Body of pancreas (tissue), 4 donors: ENCODE measurements around the gene TEX38. TPM values are rescaled to one million over a fixed set of nuclear protein-coding genes. Genes with fewer than 3 reads are reported as not detected.

ENCODE experiments used
- ATAC-seq: fragments of 150-250 bp; one replicate; pipeline ENCODE4 v1.9.1; 2016
- DNase-seq, 4 donors: peaks; one replicate each; pipeline ENCODE4 v3.0.0-alpha.2; 2019
- H3K27ac ChIP-seq, 4 donors: fragments of 200-600 bp; sonication (generic); 1 replicate in 3 of 4; 2 replicates in 1 of 4; pipeline versions ENCODE4 v1.5.1 to v1.6.1; 2016 to 2019; ENCODE audit warnings: mild to moderate bottlenecking in 1 of 4, mixed read lengths in 1 of 4, moderate library complexity in 1 of 4
- H3K27me3 ChIP-seq, 2 donors: fragments of 200-600 bp; sonication (generic); one replicate each; pipeline ENCODE4 v1.6.0; 2016; ENCODE audit warnings: mild to moderate bottlenecking in 1 of 2
- H3K36me3 ChIP-seq, 2 donors: fragments of 200-600 bp; sonication (generic); replicated peaks in 1 of 2; 2 replicates each; pipeline ENCODE4 v1.5.1; 2016; ENCODE audit warnings: low read depth in 2 of 2; ENCODE audit not compliant: insufficient read depth in 1 of 2
- H3K4me1 ChIP-seq: fragments of 200-600 bp; sonication (generic); one replicate; pipeline ENCODE4 v1.6.0; 2016
- H3K4me3 ChIP-seq, 2 donors: fragments of 200-600 bp; sonication (generic); 1 replicate in 1 of 2; 2 replicates in 1 of 2; pipeline ENCODE4 v1.5.1; 2016 to 2019
- H3K9me3 ChIP-seq, 3 donors: fragments of 200-600 bp; sonication (generic); 1 replicate in 2 of 3; 2 replicates in 1 of 3; pipeline ENCODE4 v1.5.1; 2016
- CTCF ChIP-seq, 7 experiments: fragments of 450-650 bp in 4 of 7; fragments of 200-600 bp in 3 of 7; sonication (generic) in 3 of 7; IDR thresholded peaks; one replicate each; pipeline ENCODE4 v1.5.1; 2016 to 2019; ENCODE audit warnings: antibody characterized with exemption in 7 of 7
- POLR2A ChIP-seq, 3 donors: fragments of 450-650 bp; IDR thresholded peaks; one replicate each; pipeline ENCODE4 v1.6.1; 2016; ENCODE audit warnings: antibody characterized with exemption in 3 of 3, mild to moderate bottlenecking in 2 of 3
- WGBS, 2 donors: methylation state at CpG; one replicate each; pipeline ENCODE4 v1.1.5; 2017; 5-methylcytosine and 5-hydroxymethylcytosine counted together
- intact Hi-C: fragments of 100-400 bp; cut with DNase I; formaldehyde crosslinking; loops from one replicate; pipeline ENCODE4 v1.15.1; 2023
- total RNA-seq, 2 donors: library from RNA; depleted of rRNA; stranded (reverse); fragments of >200 nt; gene quantifications; one replicate each; pipeline ENCODE4 v1.1.0, GENCODE V29; 2016

Gene TEX38
- total RNA-seq, 2 donors from 2014 or later: not detected

GRCh38 chr1:46721204-46721603 lies 49.5 kb downstream of the TEX38 start:
- no peak for DNase-seq
- Histone ChIP-seq H3K36me3 (no peaks in the 10 kb centered on the region), H3K27me3 (no peaks in the 10 kb centered on the region), H3K4me3 (no peak overlapping the region), H3K27ac (no peak overlapping the region), H3K4me1 (peaks cover 30% of the 10 kb centered on the region), H3K9me3 (no peaks in the 10 kb centered on the region)
- ATAC-seq: no peak
- intact Hi-C loops: loop anchor here (5.0 to 10.0 kb wide), 2 partner anchors 96 to 244 kb away; no protein-coding TSS in a partner anchor
- WGBS, 2 donors: 67 to 80% methylated on average over 1 of the region's 1 CpG
- TF ChIP-seq CTCF (IDR thresholded peaks at IDR 0.05) (no peak), POLR2A (IDR thresholded peaks at IDR 0.05) (no peak)

DNA sequence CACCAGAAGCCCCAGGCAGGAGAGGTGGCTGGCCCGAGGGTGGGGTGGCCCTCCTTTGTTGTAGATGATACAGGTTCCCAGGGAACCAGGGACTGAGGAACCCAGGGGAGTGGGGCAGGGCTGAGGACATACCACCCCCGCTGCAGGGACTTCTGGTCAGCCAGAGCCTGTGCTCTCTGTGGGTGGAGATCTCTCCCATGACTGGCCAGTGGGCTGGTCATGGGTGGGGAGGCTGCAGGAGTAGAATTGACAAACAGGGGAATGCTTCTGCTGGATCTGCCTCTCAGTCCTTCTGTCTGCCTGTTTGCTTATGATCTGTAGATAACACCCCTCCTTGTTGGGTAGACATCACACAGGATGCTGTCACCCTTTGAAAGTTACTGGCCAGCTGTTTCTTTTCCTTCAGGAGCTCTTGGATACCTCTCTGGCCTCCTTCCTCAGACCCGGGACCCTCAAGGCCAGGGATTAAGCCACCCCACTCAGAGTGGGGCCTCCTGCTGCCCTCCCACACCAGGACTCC lies 50.1 kb downstream of the TEX38 start:
- WGBS, 2 donors: 29 to 65% methylated on average over 3 of the region's 3 CpGs
- intact Hi-C loops: loop anchor here (5.0 to 10.0 kb wide), 2 partner anchors 97 to 244 kb away; no protein-coding TSS in a partner anchor
- ATAC-seq: no peak

More for the DNA sequence above, 50.1 kb downstream of the TEX38 start:
- TF ChIP-seq POLR2A (IDR thresholded peaks at IDR 0.05) (no peak), CTCF (IDR thresholded peaks at IDR 0.05) (no peak)
- peaks cover 0 to 3% of the 10 kb centered on the region in 2 donors for H3K27me3 ChIP-seq
- no peak overlapping the region for H3K4me3 ChIP-seq
- peaks cover 24% of the 10 kb centered on the region for H3K4me1 ChIP-seq
- DNase-seq: no peak
- H3K27ac ChIP-seq: no peak overlapping the region
- H3K9me3 ChIP-seq: no peaks in the 10 kb centered on the region
- no peaks in the 10 kb centered on the region for H3K36me3 ChIP-seq

Other genes with a start within 250 kb of the TEX38 start
- not detected for gene DMBX1, start 182.0 kb upstream of the TEX38 start, total RNA-seq
- gene KNCN, start 120.2 kb upstream of the TEX38 start, total RNA-seq: not detected
- 100 to 1,000 TPM; 155 to 238 TPM for gene MKNK1, start 67.6 kb upstream of the TEX38 start, total RNA-seq
- 10 to 100 TPM; 20.8 to 23.3 TPM for gene MOB3C, start 55.0 kb upstream of the TEX38 start, total RNA-seq
- 10 to 100 TPM; 22.8 to 33.0 TPM for gene ATPAF1, start 3.5 kb upstream of the TEX38 start, total RNA-seq
- gene EFCAB14, start 47.3 kb downstream of the TEX38 start, total RNA-seq: 10 to 100 TPM; 36.9 to 40.7 TPM
- gene CYP4B1, start 127.2 kb downstream of the TEX38 start, total RNA-seq: 10 to 100 TPM; 12.5 to 30.0 TPM